Hematopoietic multipotent progenitor cell treated with erythropoietin and hydrocortisone succinate and interleukin-3 and kit ligand, for 4 days (in vitro differentiated cells): ENCODE results near the gene KIR2DL4.
"Not testable (repeated sequence)": the region's sequence is repeated elsewhere in the genome, so short reads cannot be mapped to it uniquely, and the experiment has no call there.

Experiments used
- DNase-seq: peaks from one replicate; pipeline ENCODE4 v3.0.0-alpha.2; 2015

KIR2DL4 gene

DNA sequence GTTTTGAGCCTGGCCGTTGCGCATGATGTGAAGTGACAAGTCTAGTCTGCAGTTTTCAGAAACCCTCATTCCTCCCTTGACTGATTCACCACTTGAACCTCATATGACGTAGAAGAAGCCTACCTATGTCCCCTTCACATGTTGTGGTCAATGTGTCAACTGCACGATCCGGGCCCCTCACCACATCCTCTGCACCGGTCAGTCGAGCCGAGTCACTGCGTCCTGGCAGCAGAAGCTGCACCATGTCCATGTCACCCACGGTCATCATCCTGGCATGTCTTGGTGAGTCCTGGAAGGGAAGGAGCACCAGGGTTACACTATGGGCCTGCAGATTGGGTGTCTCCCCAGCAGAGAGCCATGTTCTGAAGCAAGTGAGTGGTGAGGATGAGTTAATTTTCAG lies at the start of gene KIR2DL4:
Gene KIR2DL4, plus strand, starts transcription at position 201 of the 400 bp plus-strand sequence. Its CDS starts 42 bp downstream, at position 243.
- no peak for DNase-seq

DNA sequence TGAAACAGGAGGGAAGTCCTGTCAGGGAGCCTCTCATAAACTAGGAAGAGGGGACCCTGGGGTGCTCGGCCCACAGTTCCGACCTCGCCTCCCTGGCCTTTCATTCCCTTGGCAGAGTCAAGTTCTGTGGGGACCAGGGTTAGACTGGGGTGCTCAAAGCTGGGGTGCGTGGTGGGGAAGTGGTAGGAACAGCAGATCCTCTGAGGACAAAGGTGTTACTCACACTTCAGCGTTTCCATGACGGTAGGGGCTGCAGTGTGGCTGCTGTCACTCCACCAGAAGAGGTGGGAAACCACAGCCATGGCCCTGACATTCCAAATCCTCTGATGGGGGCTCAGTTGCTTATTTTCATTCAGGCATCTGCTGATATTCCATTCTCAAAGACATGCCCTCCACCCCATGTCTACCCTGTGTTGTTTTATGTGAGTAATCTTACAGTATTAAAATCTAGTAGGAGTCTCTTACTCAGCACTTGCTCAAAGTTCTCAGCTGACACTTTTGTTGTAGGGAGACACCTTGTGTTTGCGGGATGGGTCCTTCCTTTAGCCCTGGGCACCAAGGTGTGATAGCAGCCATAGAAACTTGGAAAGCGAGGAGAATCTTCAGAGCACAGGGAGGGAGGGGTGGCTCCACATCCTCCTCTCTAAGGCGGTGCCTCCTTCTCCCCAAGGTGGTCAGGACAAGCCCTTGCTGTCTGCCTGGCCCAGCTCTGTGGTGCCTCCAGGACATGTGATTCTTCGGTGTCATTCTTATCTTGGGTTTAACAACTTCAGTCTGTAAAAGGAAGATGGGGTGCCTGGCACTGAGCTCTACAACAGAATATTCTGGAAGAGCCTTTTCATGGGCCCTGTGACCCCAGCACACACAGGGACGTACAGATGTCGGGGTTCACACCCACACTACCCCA lies 47.0 kb upstream of the KIR2DL4 start:
- DNase-seq: not testable (repeated sequence)

DNA sequence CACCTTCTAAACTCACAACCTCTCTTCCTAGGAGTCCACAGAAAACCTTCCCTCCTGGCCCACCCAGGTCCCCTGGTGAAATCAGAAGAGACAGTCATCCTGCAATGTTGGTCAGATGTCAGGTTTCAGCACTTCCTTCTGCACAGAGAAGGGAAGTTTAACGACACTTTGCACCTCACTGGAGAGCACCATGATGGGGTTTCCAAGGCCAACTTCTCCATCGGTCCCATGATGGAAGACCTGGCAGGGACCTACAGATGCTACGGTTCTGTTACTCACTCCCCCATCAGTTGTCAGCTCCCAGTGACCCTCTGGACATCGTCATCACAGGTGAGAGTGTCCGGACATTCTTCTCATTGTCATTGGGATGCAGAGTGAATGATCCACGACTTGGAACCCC lies 44.8 kb upstream of the KIR2DL4 start:
- DNase-seq: not testable (repeated sequence)

GRCh38 chr19:54764219-54764618 lies 39.2 kb upstream of the KIR2DL4 start:
- DNase-seq: peak; percentile 13

- DNase-seq: not testable (repeated sequence)
These were observed 36.9 kb upstream of the KIR2DL4 start for GRCh38 chr19:54766464-54766863.

GRCh38 chr19:54769646-54770045 lies 33.8 kb upstream of the KIR2DL4 start, which contains the start of gene KIR2DL1:
Gene KIR2DL1 (plus strand): TSS chr19:54769793. CDS start chr19:54769851, 58 bp downstream.
- not testable (repeated sequence) for DNase-seq

GRCh38 chr19:54770511-54770910 lies 32.9 kb upstream of the KIR2DL4 start:
- DNase-seq: not testable (repeated sequence)

GRCh38 chr19:54771018-54771960 lies 32.1 kb upstream of the KIR2DL4 start:
- not testable (repeated sequence) for DNase-seq

DNA sequence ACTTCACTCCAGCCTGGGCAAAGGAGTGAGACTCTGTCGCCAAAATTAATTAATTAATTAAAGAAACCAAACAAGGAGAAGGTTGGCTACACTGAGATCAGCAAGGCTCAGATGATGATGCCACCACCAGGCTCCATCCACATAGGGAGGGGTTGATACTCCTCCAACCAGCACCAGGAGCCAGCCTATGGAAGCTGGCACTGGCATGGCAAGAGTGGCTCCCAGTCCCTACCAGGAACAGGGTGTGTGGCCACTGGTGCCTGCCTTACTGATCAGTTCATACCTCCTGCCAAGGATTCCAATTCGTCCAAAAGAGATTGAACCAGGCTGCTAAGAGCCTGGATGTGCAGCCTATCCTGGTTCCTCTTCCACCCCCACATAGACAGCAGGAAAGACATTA lies 30.7 kb upstream of the KIR2DL4 start:
- DNase-seq: not testable (repeated sequence)

GRCh38 chr19:54775095-54775815 lies 28.2 kb upstream of the KIR2DL4 start:
- DNase-seq: not testable (repeated sequence)

- DNase-seq: not testable (repeated sequence)
These were observed 27.6 kb upstream of the KIR2DL4 start for GRCh38 chr19:54775830-54776229.

DNA sequence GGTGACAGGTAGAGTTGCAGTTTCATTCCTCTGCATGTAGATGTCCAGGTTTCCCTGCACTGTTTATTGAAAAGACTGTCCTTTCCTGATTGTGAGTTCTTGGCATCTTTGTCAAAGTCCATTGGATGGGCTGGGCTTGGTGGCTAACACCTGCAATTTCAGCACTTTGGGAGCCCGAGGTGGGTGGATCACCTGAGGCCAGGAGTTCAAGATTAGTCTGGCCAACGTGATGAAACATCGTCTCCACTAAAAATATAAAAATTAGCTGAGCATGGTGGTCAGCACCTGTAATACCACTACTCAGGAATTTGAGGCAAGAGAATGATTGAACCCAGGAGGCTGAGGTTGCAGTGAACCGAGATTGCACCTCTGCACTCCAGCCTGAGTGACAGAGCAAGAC lies 25.6 kb upstream of the KIR2DL4 start:
- not testable (repeated sequence) for DNase-seq

DNA sequence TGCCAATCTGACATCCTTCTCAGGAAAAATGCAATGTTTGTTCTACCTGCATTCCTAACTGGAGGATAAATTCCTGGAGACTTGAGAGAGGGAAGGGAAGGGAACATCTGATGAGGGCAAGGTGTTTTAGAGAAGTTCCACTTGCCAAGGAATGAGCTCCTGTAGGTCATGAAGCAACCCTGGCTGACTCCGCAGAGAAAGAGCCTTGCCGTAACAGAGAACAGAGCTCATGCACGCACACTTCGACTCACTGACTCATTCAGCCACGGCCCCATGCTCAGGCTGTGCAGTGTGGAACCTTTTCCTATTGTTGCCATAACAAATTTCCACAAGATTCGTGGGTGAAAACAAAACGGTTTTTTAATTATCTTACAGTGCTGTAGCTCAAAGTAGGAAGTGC lies 24.5 kb upstream of the KIR2DL4 start:
- DNase-seq: not testable (repeated sequence)

GRCh38 chr19:54782916-54783315 lies 20.5 kb upstream of the KIR2DL4 start:
- DNase-seq: not testable (repeated sequence)

DNA sequence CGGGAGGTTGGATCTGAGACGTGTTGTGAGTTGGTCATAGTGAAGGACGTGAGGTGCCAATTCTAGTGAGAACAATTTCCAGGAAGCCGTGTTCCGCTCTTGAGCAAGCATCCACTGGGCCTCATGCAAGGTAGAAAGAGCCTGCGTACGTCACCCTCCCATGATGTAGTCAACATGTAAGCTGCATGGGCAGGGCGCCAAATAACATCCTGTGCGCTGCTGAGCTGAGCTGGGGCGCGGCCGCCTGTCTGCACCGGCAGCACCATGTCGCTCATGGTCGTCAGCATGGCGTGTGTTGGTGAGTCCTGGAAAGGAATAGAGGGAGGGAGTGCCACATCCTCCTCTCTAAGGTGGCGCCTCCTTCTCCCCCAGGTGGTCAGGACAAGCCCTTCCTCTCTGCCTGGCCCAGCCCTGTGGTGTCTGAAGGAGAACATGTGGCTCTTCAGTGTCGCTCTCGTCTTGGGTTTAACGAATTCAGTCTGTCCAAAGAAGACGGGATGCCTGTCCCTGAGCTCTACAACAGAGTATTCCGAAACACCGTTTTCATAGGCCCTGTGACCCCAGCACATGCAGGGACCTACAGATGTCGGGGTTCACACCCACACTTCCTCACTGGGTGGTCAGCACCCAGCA lies 17.2 kb upstream of the KIR2DL4 start:
- not testable (repeated sequence) for DNase-seq

DNA sequence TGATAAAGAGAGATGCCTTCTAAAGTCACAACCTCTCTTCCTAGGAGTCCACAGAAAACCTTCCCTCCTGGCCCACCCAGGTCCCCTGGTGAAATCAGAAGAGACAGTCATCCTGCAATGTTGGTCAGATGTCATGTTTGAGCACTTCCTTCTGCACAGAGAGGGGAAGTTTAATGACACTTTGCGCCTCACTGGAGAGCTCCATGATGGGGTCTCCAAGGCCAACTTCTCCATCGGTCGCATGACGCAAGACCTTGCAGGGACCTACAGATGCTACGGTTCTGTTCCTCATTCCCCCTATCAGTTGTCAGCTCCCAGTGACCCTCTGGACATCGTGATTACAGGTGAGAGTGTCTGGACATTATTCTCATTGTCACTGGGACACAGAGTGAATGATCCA lies 15.3 kb upstream of the KIR2DL4 start:
- DNase-seq: peak; percentile 48

- DNase-seq: no peak
These were observed 12.7 kb upstream of the KIR2DL4 start for GRCh38 chr19:54790711-54791110.

DNA sequence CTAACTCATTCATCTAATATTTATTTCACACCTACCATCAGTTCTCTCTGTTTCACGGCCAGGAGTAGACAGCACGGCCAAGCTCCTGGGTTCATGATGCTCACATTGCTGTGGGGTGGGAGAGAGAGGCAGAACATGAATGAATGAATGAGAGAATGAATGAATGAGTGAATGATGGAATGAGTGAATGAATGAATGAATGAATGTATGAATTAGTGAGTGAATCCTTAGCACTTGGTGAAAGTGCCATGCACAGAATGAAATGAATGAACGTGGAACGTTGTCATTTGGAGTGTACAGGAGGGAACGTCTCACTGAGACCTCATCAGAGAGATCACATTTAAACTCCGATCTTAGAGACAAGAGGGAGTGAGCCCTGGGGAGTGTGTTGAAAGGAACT lies 11.9 kb upstream of the KIR2DL4 start:
- DNase-seq: no peak

DNA sequence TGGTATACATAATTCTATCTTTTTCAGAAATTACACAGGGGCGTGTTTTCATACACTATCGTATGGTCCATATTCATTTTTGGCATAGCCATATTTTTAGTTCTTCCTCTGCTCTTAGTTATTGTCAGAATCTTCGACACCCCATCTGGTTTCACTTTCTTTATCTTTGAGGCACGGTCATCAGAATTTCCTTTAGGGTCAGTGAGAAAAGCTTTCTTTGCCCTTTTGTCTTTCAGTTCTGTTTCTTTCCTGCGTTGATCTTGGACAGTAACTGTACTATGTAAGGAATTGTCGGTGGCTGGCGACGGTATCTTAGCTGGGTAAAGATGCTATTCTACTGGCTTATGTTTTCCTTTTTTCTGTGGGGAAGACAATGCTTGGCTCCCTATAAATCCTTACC lies 10.6 kb upstream of the KIR2DL4 start:
- DNase-seq: peak; percentile 49

DNA sequence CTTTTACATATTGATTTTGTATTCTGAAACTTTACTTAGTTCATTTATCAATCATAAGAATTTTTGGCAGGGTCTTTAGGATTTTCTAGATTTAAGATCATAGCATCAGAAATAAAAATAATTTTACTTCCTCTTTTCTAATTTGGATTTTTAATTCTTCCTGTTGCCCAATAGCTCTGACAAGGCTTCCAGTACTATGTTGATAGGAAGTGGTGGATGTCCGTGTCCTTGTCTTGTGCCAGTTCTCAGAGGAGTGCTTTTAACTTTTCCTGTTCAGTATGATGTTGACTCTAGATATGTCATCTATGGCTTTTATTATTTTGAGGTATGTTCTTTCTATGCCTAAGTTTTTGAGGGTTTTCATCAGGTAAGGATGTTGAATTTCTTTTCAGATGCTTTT lies 7.7 kb upstream of the KIR2DL4 start:
- DNase-seq: peak; percentile 64

- DNase-seq: no peak
These were observed 691 bp downstream of the KIR2DL4 start for GRCh38 chr19:54804101-54804500.

GRCh38 chr19:54804571-54804970 lies 1.2 kb downstream of the KIR2DL4 start:
- DNase-seq: no peak
